Measurements from ENCODE around the gene MAN1A1. TPM values are rescaled to one million over a fixed set of nuclear protein-coding genes. Genes with fewer than 3 reads are reported as not detected.
A peak's percentile ranks its signal among the peaks of the same experiment; 100 is the strongest.

MAN1A1 gene
- polyA plus RNA-seq, 1 donor (not counting 4 experiments of a cell fraction or from before 2014, with no cell fraction given), result 20.2 TPM

DNA sequence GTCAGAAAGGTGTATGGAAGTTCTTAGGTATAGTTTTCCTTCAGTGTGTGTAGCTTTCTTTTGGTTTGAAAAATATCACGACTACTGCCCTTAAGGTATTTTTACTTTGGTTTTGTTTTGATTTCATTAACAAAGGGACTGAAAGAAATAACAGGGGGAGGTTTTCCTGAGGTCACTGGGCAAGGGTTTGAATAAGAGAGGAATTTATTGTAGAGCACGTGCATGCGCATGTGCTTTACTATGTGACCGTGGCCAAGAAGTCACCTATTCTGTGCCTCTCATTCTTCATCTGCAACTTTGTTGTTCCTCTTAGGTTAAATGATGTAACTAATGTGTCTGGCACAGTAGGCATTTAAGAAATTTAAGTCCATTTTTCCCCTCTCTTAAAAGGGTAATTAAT, 4.1 kb upstream of the MAN1A1 start:
- no peak overlapping the region for H3K4me2 ChIP-seq (ENCODE audit: control insufficient read depth, extremely low read depth, insufficient read depth, low read depth, low read length)
- DNase-seq (ENCODE audit: low read depth, low spot score), result no peak
- H3K36me3 ChIP-seq (ENCODE audit: control insufficient read depth in 2 of 2, extremely low read depth in 1 of 2, insufficient read depth in 2 of 2, low read length in 2 of 2), result no peaks in the 10 kb centered on the region
- FAIRE-seq, result no peak
- no peaks in the 10 kb centered on the region for H4K20me1 ChIP-seq (ENCODE audit: control insufficient read depth, extremely low read depth, insufficient read depth, low read length)
- H3K27me3 ChIP-seq (ENCODE audit: control insufficient read depth, extremely low read depth, insufficient read depth, low read length), result no peaks in the 10 kb centered on the region
- dilution Hi-C loops (cut with MboI; ENCODE audit: extremely low pct_ligation_motif_present, low sequenced_read_pairs), result no loop called here
- no peaks in the 10 kb centered on the region for H3K9me1 ChIP-seq (ENCODE audit: control insufficient read depth, extremely low read depth, insufficient read depth, low read length)
- H3K4me3 ChIP-seq (ENCODE audit: control insufficient read depth in 2 of 3, extremely low read depth in 1 of 3, insufficient read depth in 2 of 3, low read depth in 1 of 3, low read length in 3 of 3), result no peak overlapping the region
- no peak overlapping the region for H2AFZ ChIP-seq (ENCODE audit: control insufficient read depth, low read length)
- no peak overlapping the region for H3K27ac ChIP-seq (ENCODE audit: control insufficient read depth, insufficient read depth, low read length)
- no peaks in the 10 kb centered on the region for H3K9me3 ChIP-seq (ENCODE audit: control insufficient read depth, low read depth, low read length)
- H3K9ac ChIP-seq (ENCODE audit: control insufficient read depth, extremely low read depth, insufficient read depth, low read length), result no peak overlapping the region
- peaks cover 3% of the 10 kb centered on the region for H3K4me1 ChIP-seq (ENCODE audit: control insufficient read depth, extremely low read depth, insufficient read depth, low read length)
- TF ChIP-seq, protein P1, sequence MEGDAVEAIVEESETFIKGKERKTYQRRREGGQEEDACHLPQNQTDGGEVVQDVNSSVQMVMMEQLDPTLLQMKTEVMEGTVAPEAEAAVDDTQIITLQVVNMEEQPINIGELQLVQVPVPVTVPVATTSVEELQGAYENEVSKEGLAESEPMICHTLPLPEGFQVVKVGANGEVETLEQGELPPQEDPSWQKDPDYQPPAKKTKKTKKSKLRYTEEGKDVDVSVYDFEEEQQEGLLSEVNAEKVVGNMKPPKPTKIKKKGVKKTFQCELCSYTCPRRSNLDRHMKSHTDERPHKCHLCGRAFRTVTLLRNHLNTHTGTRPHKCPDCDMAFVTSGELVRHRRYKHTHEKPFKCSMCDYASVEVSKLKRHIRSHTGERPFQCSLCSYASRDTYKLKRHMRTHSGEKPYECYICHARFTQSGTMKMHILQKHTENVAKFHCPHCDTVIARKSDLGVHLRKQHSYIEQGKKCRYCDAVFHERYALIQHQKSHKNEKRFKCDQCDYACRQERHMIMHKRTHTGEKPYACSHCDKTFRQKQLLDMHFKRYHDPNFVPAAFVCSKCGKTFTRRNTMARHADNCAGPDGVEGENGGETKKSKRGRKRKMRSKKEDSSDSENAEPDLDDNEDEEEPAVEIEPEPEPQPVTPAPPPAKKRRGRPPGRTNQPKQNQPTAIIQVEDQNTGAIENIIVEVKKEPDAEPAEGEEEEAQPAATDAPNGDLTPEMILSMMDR (optimal IDR thresholded peaks at IDR 0.05 in 1 of 3, IDR thresholded peaks at IDR 0.05 in 1 of 3, conservative IDR thresholded peaks at IDR 0.05 in 1 of 3; ENCODE audit: extremely low read depth in 1 of 3, insufficient read depth in 2 of 3, low read length in 3 of 3), result no peak
- no peak for TF ChIP-seq EZH2 (IDR thresholded peaks at IDR 0.05; ENCODE audit: low read length)
- H3K79me2 ChIP-seq (ENCODE audit: control insufficient read depth, insufficient read depth, low read length), result peaks cover 3% of the 10 kb centered on the region

DNA sequence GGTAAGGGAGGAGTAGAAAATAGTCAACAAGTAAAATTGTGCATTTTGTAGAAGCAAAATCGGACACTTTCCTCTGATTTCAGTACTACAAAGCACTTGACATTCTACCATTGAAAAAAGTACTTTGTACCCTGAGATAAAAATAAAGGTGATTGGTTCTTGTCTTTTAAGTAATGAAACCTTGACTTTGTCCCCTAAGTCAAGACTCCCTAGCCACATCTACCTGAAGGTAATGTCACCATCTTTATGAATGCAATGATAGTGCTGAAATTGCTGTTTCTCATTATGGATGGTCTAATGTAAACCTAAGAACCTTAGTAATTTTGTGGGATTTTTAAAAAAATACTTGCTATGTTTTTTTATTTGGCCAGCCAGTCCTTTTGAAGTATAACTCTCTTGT, 2.4 kb upstream of the MAN1A1 start:
- no peak overlapping the region for H3K27ac ChIP-seq (ENCODE audit: control insufficient read depth, insufficient read depth, low read length)
- no peaks in the 10 kb centered on the region for H3K27me3 ChIP-seq (ENCODE audit: control insufficient read depth, extremely low read depth, insufficient read depth, low read length)
- H4K20me1 ChIP-seq (ENCODE audit: control insufficient read depth, extremely low read depth, insufficient read depth, low read length), result no peaks in the 10 kb centered on the region
- H3K4me1 ChIP-seq (ENCODE audit: control insufficient read depth, extremely low read depth, insufficient read depth, low read length), result peaks cover 14% of the 10 kb centered on the region
- FAIRE-seq, result peak; percentile 20
- H3K79me2 ChIP-seq (ENCODE audit: control insufficient read depth, insufficient read depth, low read length), result peaks cover 15% of the 10 kb centered on the region
- no peak overlapping the region for H2AFZ ChIP-seq (ENCODE audit: control insufficient read depth, low read length)
- TF ChIP-seq EZH2 (IDR thresholded peaks at IDR 0.05; ENCODE audit: low read length), result no peak
- TF ChIP-seq, protein P1 (optimal IDR thresholded peaks at IDR 0.05 in 1 of 3, IDR thresholded peaks at IDR 0.05 in 1 of 3, conservative IDR thresholded peaks at IDR 0.05 in 1 of 3; ENCODE audit: extremely low read depth in 1 of 3, insufficient read depth in 2 of 3, low read length in 3 of 3), result no peak
- no peak overlapping the region for H3K9ac ChIP-seq (ENCODE audit: control insufficient read depth, extremely low read depth, insufficient read depth, low read length)
- no peaks in the 10 kb centered on the region for H3K36me3 ChIP-seq (ENCODE audit: control insufficient read depth in 2 of 2, extremely low read depth in 1 of 2, insufficient read depth in 2 of 2, low read length in 2 of 2)
- no peak overlapping the region for H3K4me3 ChIP-seq (ENCODE audit: control insufficient read depth in 2 of 3, extremely low read depth in 1 of 3, insufficient read depth in 2 of 3, low read depth in 1 of 3, low read length in 3 of 3)
- peaks cover under 1% of the 10 kb centered on the region for H3K9me1 ChIP-seq (ENCODE audit: control insufficient read depth, extremely low read depth, insufficient read depth, low read length)
- no peak overlapping the region for H3K4me2 ChIP-seq (ENCODE audit: control insufficient read depth, extremely low read depth, insufficient read depth, low read depth, low read length)
- dilution Hi-C loops (cut with MboI; ENCODE audit: extremely low pct_ligation_motif_present, low sequenced_read_pairs), result no loop called here
- DNase-seq (ENCODE audit: low read depth, low spot score), result no peak
- H3K9me3 ChIP-seq (ENCODE audit: control insufficient read depth, low read depth, low read length), result no peaks in the 10 kb centered on the region

Measured in keratinocyte (primary cell).